ENCODE results near the gene FAM3B. TPM values are rescaled to one million over a fixed set of nuclear protein-coding genes. Genes with fewer than 3 reads are reported as not detected.

FAM3B gene
- total and polyA plus RNA-seq, 2 experiments from 2014 or later = 2.5 to 3.6 TPM

DNA sequence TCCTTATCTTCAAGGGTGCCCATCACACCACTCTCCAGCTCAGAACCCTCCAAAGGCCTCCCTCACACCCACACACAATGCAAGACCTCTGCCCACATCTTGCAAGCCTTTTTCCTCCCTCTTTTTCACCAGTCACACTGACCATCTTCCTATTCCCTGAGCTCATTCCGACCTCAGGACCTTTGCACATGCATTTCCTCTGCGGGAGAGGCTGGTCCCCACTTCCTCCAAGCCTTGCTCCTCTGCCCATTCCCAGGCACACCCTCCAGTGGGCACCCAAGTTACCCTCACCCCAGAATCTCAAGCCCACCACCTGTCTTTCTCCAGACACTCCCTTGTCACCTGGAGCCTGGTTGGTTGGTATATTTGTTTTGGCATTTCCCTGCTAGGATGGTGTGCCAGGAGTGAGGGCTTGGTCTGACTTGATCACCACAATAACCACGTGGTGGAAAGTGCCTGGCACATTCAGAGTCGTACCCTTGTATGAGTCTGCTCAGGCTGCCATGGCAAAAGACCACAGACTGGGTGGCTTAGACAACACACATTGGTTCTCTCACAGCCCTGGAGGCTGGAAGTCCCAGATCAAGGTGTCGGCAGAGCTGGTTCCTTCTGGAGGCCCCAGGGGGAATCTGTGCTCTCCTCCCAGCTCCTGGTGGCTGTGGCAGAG, 58.4 kb downstream of the FAM3B start (continued):
- no peak for TF ChIP-seq REST (IDR thresholded peaks at IDR 0.05; ENCODE audit: unreplicated experiment)
- no peak for TF ChIP-seq JUNB (IDR thresholded peaks at IDR 0.05; ENCODE audit: unreplicated experiment)
- no peak for TF ChIP-seq ETS1 (IDR thresholded peaks at IDR 0.05)
- TF ChIP-seq STAT1 (IDR thresholded peaks at IDR 0.05; ENCODE audit: unreplicated experiment) = no peak
- TF ChIP-seq, protein P1, sequence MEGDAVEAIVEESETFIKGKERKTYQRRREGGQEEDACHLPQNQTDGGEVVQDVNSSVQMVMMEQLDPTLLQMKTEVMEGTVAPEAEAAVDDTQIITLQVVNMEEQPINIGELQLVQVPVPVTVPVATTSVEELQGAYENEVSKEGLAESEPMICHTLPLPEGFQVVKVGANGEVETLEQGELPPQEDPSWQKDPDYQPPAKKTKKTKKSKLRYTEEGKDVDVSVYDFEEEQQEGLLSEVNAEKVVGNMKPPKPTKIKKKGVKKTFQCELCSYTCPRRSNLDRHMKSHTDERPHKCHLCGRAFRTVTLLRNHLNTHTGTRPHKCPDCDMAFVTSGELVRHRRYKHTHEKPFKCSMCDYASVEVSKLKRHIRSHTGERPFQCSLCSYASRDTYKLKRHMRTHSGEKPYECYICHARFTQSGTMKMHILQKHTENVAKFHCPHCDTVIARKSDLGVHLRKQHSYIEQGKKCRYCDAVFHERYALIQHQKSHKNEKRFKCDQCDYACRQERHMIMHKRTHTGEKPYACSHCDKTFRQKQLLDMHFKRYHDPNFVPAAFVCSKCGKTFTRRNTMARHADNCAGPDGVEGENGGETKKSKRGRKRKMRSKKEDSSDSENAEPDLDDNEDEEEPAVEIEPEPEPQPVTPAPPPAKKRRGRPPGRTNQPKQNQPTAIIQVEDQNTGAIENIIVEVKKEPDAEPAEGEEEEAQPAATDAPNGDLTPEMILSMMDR (conservative IDR thresholded peaks at IDR 0.05; ENCODE audit: low read depth in 2 of 2) = no peak

- Mint-ChIP-seq H3K36me3 (ENCODE audit: low read depth) (no peaks in the 10 kb centered on the region; the same call in 1 of the 3 replicates), H3K27ac (no peak overlapping the region), H3K9me3 (peaks cover 4% of the 10 kb centered on the region), H3K4me3 (no peak overlapping the region), H3K27me3 (ENCODE audit: insufficient read depth, low read depth, poor library complexity) (peaks cover 3% of the 10 kb centered on the region), H3K4me1 (peaks cover 5% of the 10 kb centered on the region; the same call in 2 of the 3 replicates)
- DNase-seq (ENCODE audit: low spot score) (no peak), ATAC-seq (no peak)
- Histone ChIP-seq H3K27ac (ENCODE audit: low read depth) (no peak overlapping the region), H3K27me3 (ENCODE audit: insufficient read depth) (no peaks in the 10 kb centered on the region), H3K36me3 (ENCODE audit: insufficient read depth) (no peaks in the 10 kb centered on the region), H3K4me2 (no peak overlapping the region), H3K4me1 (ENCODE audit: insufficient read depth) (0 out of 2 replicates have a peak, but pooled peaks cover 1% of the 10 kb centered on the region), H4K20me1 (replicated peaks; ENCODE audit: insufficient read depth) (no peaks in the 10 kb centered on the region), H3F3A (replicated peaks; ENCODE audit: low read depth) (no peaks in the 10 kb centered on the region), H3K79me2 (replicated peaks; ENCODE audit: insufficient read depth) (0 out of 2 replicates have a peak, but pooled peaks cover 5% of the 10 kb centered on the region), H3K9me2 (ENCODE audit: insufficient read depth) (0 out of 2 replicates have a peak, but pooled peaks cover 5% of the 10 kb centered on the region), H2AFZ (no peak overlapping the region), H3K4me3 (no peak overlapping the region)
- no peak for TF ChIP-seq CREB1 (CRISPR knock-in tag; IDR thresholded peaks at IDR 0.05; ENCODE audit: low read depth)
Measured at GRCh38 chr21:41375875-41376274, 59.3 kb downstream of the FAM3B start.

Measured in GM23338 (cell line).